ENCODE results near the gene TOR2A.
A peak's percentile ranks its signal among the peaks of the same experiment; 100 is the strongest.

TOR2A gene

GRCh38 chr9:127742435-127743088 lies 7.5 kb upstream of the TOR2A start:
- no peak for DNase-seq (ENCODE audit: low spot score)

- no peak for DNase-seq (ENCODE audit: low spot score)
These were observed 6.8 kb upstream of the TOR2A start for GRCh38 chr9:127741831-127742434.

- DNase-seq (ENCODE audit: low spot score): no peak
These were observed 4.7 kb upstream of the TOR2A start for GRCh38 chr9:127739614-127740330.

- DNase-seq (ENCODE audit: low spot score): no peak
These were observed 3.6 kb upstream of the TOR2A start for GRCh38 chr9:127738666-127739065.

GRCh38 chr9:127735530-127736185 lies 564 bp upstream of the TOR2A start:
- DNase-seq (ENCODE audit: low spot score): no peak

GRCh38 chr9:127734247-127734746 lies 797 bp downstream of the TOR2A start:
- DNase-seq (ENCODE audit: low spot score): no peak

- no peak for DNase-seq (ENCODE audit: low spot score)
These were observed 1.5 kb downstream of the TOR2A start for GRCh38 chr9:127733614-127734013.

- no peak for DNase-seq (ENCODE audit: low spot score)
These were observed 2.6 kb downstream of the TOR2A start for GRCh38 chr9:127732444-127732843.

GRCh38 chr9:127731938-127732337 lies 3.2 kb downstream of the TOR2A start:
- no peak for DNase-seq (ENCODE audit: low spot score)

- no peak for DNase-seq (ENCODE audit: low spot score)
These were observed 4.2 kb downstream of the TOR2A start for GRCh38 chr9:127730799-127731410.

- no peak for DNase-seq (ENCODE audit: low spot score)
These were observed 4.8 kb downstream of the TOR2A start for GRCh38 chr9:127730262-127730661.

GRCh38 chr9:127729522-127730256 lies 5.4 kb downstream of the TOR2A start:
- DNase-seq (ENCODE audit: low spot score): no peak

- DNase-seq (ENCODE audit: low spot score): no peak
These were observed 6.3 kb downstream of the TOR2A start for GRCh38 chr9:127728808-127729207.

GRCh38 chr9:127726871-127727270 lies 8.2 kb downstream of the TOR2A start:
- no peak for DNase-seq (ENCODE audit: low spot score)

- no peak for DNase-seq (ENCODE audit: low spot score)
These were observed 11.1 kb downstream of the TOR2A start for GRCh38 chr9:127724012-127724411.

- no peak for DNase-seq (ENCODE audit: low spot score)
These were observed 11.7 kb downstream of the TOR2A start for GRCh38 chr9:127723444-127723843.

- DNase-seq (ENCODE audit: low spot score): no peak
These were observed 12.1 kb downstream of the TOR2A start for GRCh38 chr9:127723013-127723412.

GRCh38 chr9:127722055-127722745 lies 12.9 kb downstream of the TOR2A start:
- no peak for DNase-seq (ENCODE audit: low spot score)

- DNase-seq (ENCODE audit: low spot score): peak; percentile 46
These were observed 13.7 kb downstream of the TOR2A start for GRCh38 chr9:127721391-127721821.

- no peak for DNase-seq (ENCODE audit: low spot score)
These were observed 14.2 kb downstream of the TOR2A start for GRCh38 chr9:127720865-127721227.

Measured in CD4-positive, alpha-beta T cell treated with Interleukin-2 at 100 ng/mL for 4 hours (primary cell).